ENCODE measurements around the gene MVB12B. TPM values are rescaled to one million over a fixed set of nuclear protein-coding genes. Genes with fewer than 3 reads are reported as not detected.

MVB12B gene
- total RNA-seq, 2 donors from 2014 or later: 1.1 to 13.3 TPM

- no peaks in the 10 kb centered on the region for H3K9me3 Mint-ChIP-seq
- DNase-seq (ENCODE audit: low spot score) (no peak), ATAC-seq (no peak)
- H3K36me3 Mint-ChIP-seq: no peaks in the 10 kb centered on the region
- H3K4me3 Mint-ChIP-seq: peak overlapping the region; percentile 28
- H3K4me1 Mint-ChIP-seq (ENCODE audit: low read depth in 2 of 2): peaks cover 12 to 34% of the 10 kb centered on the region in 2 donors
- H3K27ac Mint-ChIP-seq: peak overlapping the region in 1 of 2 donors; percentile 6
- peaks cover 0 to 5% of the 10 kb centered on the region in 2 donors for H3K27me3 Mint-ChIP-seq
Measured at GRCh38 chr9:126395439-126396212, 69.0 kb downstream of the MVB12B start.

DNA sequence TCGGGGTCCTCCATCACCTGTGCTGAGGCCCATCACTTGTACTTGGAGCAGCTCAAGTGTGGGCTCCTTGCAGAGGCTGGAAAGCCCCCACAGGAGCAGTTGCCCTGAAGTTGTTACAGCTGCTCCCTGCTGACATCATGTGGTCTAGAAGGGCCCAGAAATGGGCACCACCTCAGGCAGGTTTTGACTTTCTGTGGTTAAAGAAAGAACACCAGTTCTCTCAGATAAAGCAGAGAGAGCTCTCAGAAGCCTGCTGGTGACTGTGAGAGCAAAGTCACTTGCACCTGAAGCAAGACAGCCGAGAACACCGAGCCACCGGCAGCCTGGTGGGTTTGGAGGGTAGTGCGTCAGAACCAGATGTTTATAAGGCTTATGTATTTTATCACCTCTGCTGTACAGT is 70.4 kb downstream of the MVB12B start:
- DNase-seq (ENCODE audit: low spot score) (no peak), ATAC-seq (peak; percentile 72 to 87)
- H3K27ac Mint-ChIP-seq: peak overlapping the region in 1 of 2 donors; percentile 6
- peak overlapping the region; percentile 65 for H3K4me3 Mint-ChIP-seq
- H3K4me1 Mint-ChIP-seq (ENCODE audit: low read depth in 2 of 2): peaks cover 6 to 34% of the 10 kb centered on the region in 2 donors
- peaks cover 0 to 5% of the 10 kb centered on the region in 2 donors for H3K27me3 Mint-ChIP-seq
- H3K9me3 Mint-ChIP-seq: no peaks in the 10 kb centered on the region
- H3K36me3 Mint-ChIP-seq: no peaks in the 10 kb centered on the region

DNA sequence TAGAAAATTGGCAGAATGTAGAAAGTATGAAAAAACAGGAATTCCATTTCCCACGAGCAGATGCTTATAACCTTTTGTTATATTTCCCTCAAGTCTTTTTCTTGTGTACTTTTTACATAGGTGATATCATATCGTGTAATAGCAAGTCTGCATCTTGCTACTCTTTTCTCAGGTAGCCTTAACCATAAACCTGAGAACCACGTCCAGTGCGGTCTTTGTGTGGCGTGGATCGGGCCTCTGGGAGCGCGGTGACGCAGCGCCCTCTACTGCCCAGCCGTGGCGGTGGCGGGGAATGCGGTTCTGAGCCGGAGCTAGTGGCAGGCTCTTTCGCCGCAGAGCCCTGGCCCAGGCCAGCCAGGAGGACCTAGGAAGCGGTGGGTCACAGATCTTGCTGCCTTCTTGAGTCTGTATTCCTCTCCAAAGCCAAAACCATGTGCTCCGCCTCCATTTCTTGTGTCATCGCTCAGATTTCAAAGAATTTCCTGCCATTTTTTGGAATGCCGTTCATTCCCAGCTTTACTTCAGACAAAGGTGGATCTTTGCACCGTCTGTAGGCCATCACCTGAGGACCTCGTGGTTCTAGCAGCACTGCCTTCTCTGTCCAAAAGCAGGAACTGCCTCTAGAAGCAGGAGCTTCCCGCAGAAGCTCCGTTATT is 71.9 kb downstream of the MVB12B start:
- DNase-seq (ENCODE audit: low spot score) (peak; percentile 75), ATAC-seq (peak; percentile 67 to 78)
- Mint-ChIP-seq H3K4me1 (ENCODE audit: low read depth in 2 of 2) (peaks cover 11 to 37% of the 10 kb centered on the region in 2 donors), H3K9me3 (no peaks in the 10 kb centered on the region), H3K36me3 (no peaks in the 10 kb centered on the region), H3K4me3 (no peak overlapping the region), H3K27ac (peak overlapping the region in 1 of 2 donors; percentile 26), H3K27me3 (peaks cover 0 to 7% of the 10 kb centered on the region in 2 donors)

DNA sequence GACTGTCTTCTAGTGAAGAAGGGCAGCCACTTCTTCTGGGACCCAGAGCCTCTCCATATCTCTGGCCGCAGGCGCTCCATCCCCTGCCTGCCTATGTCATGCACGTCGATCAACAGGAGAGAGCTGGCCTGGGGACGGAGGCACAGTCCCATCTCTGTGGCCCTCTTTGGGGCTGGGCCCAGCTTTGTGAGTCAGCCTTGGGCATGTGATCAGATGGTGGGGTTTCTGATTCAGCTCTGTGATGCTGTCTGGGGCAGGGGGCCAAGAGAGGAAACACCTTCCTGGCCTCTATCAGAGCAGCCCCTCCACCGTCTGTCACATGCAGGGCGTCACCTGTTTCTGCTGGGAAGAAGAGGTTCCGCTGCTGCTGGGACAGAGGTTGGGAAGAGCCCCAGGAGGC is 72.6 kb downstream of the MVB12B start:
- H3K4me1 Mint-ChIP-seq (ENCODE audit: low read depth in 2 of 2): peaks cover 11 to 38% of the 10 kb centered on the region in 2 donors
- DNase-seq (ENCODE audit: low spot score) (no peak), ATAC-seq (no peak)
- no peaks in the 10 kb centered on the region for H3K36me3 Mint-ChIP-seq
- no peak overlapping the region for H3K27ac Mint-ChIP-seq
- peaks cover 0 to 7% of the 10 kb centered on the region in 2 donors for H3K27me3 Mint-ChIP-seq
- H3K9me3 Mint-ChIP-seq: no peaks in the 10 kb centered on the region
- no peak overlapping the region for H3K4me3 Mint-ChIP-seq

- Mint-ChIP-seq H3K4me1 (ENCODE audit: low read depth in 2 of 2) (peaks cover 11 to 37% of the 10 kb centered on the region in 2 donors), H3K36me3 (no peaks in the 10 kb centered on the region), H3K27me3 (peaks cover 0 to 7% of the 10 kb centered on the region in 2 donors), H3K9me3 (no peaks in the 10 kb centered on the region), H3K27ac (no peak overlapping the region), H3K4me3 (no peak overlapping the region)
- ATAC-seq (no peak), DNase-seq (ENCODE audit: low spot score) (no peak)
Measured at GRCh38 chr9:126399789-126400188, 73.2 kb downstream of the MVB12B start.

DNA sequence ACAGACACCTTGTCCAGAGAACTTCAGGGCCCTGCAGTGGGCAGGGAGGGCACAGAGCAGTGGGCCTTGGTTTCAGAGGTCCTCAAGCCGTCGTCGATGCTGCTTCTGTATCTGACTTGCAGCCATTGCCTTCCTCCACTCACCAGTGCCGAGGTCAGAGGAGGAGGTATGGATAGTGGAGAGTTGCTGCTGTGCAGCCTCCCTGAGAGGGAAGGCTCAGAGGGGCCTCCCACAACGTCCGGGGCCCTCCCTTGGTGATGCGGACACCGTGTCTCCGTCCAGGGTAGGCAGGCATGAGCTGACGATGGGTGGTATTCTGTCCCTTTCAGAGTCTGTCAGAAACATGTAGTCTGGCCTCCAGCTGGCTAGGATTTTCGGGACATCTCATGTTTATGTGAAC is 73.9 kb downstream of the MVB12B start:
- ATAC-seq (no peak), DNase-seq (ENCODE audit: low spot score) (no peak)
- Mint-ChIP-seq H3K27ac (no peak overlapping the region), H3K27me3 (peaks cover 0 to 7% of the 10 kb centered on the region in 2 donors), H3K9me3 (no peaks in the 10 kb centered on the region), H3K36me3 (no peaks in the 10 kb centered on the region), H3K4me3 (no peak overlapping the region), H3K4me1 (ENCODE audit: low read depth in 2 of 2) (peaks cover 11 to 30% of the 10 kb centered on the region in 2 donors)

GRCh38 chr9:126401107-126401506 is 74.5 kb downstream of the MVB12B start:
- ATAC-seq (peak in 1 of 2 donors; percentile 28), DNase-seq (ENCODE audit: low spot score) (no peak)
- peaks cover 11 to 24% of the 10 kb centered on the region in 2 donors for H3K4me1 Mint-ChIP-seq (ENCODE audit: low read depth in 2 of 2)
- no peaks in the 10 kb centered on the region for H3K36me3 Mint-ChIP-seq
- H3K27ac Mint-ChIP-seq: peak overlapping the region in 1 of 2 donors; percentile 4
- H3K9me3 Mint-ChIP-seq: no peaks in the 10 kb centered on the region
- H3K4me3 Mint-ChIP-seq: no peak overlapping the region
- H3K27me3 Mint-ChIP-seq: peaks cover 0 to 7% of the 10 kb centered on the region in 2 donors

DNA sequence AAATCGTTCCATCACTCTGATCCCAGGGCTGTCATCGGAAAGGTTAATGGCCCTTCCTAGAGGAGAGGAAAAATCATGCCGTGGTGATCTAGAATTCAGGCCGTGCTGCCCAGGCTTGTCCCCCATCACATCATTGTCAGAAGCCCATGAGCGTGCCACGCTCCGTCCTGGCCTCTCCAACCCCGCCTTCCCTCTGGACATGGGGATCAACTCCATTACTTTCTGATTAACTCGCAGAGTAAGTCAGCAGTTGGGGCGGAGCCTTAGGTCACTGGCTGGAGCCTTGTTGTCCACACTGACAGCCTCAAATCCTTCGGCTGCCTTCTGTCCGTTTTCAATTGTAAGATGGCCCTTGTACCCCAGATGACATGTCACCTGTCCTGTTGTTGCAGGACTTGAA is 75.0 kb downstream of the MVB12B start:
- peak overlapping the region in 1 of 2 donors; percentile 4 for H3K27ac Mint-ChIP-seq
- ATAC-seq: no peak
- no peak overlapping the region for H3K4me3 Mint-ChIP-seq
- H3K36me3 Mint-ChIP-seq: no peaks in the 10 kb centered on the region
- H3K4me1 Mint-ChIP-seq (ENCODE audit: low read depth in 2 of 2): peaks cover 11 to 19% of the 10 kb centered on the region in 2 donors
- no peak for DNase-seq (ENCODE audit: low spot score)
- no peaks in the 10 kb centered on the region for H3K9me3 Mint-ChIP-seq
- peaks cover 0 to 7% of the 10 kb centered on the region in 2 donors for H3K27me3 Mint-ChIP-seq

DNA sequence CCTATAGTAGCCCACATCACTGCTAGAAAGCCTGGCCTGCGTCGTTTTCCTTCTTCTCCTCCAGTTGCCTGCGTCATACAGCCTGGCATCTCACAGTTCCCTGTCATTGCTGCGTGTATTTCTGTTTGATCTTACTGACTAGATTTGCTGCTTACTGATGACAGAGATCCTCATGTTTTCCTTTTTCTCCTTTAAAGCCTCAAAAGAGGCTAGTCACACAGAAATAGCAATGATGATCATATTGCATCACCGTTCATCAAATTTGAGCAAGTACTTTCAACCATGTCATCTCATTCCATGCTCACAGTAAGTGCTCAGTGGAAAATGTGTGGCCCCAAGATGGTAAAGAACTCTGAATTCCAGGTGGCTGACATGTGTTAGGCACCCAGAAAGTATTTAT is 76.8 kb downstream of the MVB12B start:
- Mint-ChIP-seq H3K27me3 (peaks cover 0 to 7% of the 10 kb centered on the region in 2 donors), H3K4me1 (ENCODE audit: low read depth in 2 of 2) (peaks cover 7 to 11% of the 10 kb centered on the region in 2 donors), H3K9me3 (no peaks in the 10 kb centered on the region), H3K36me3 (no peaks in the 10 kb centered on the region), H3K27ac (no peak overlapping the region), H3K4me3 (no peak overlapping the region)
- DNase-seq (ENCODE audit: low spot score) (no peak), ATAC-seq (no peak)

- Mint-ChIP-seq H3K4me1 (ENCODE audit: low read depth in 2 of 2) (peaks cover 5 to 11% of the 10 kb centered on the region in 2 donors), H3K9me3 (no peaks in the 10 kb centered on the region), H3K36me3 (no peaks in the 10 kb centered on the region), H3K4me3 (no peak overlapping the region), H3K27me3 (peaks cover 0 to 7% of the 10 kb centered on the region in 2 donors), H3K27ac (no peak overlapping the region)
- no peak for DNase-seq (ENCODE audit: low spot score)
- peak in 1 of 2 donors; percentile 43 for ATAC-seq
Measured at GRCh38 chr9:126404459-126404858, 77.8 kb downstream of the MVB12B start.

DNA sequence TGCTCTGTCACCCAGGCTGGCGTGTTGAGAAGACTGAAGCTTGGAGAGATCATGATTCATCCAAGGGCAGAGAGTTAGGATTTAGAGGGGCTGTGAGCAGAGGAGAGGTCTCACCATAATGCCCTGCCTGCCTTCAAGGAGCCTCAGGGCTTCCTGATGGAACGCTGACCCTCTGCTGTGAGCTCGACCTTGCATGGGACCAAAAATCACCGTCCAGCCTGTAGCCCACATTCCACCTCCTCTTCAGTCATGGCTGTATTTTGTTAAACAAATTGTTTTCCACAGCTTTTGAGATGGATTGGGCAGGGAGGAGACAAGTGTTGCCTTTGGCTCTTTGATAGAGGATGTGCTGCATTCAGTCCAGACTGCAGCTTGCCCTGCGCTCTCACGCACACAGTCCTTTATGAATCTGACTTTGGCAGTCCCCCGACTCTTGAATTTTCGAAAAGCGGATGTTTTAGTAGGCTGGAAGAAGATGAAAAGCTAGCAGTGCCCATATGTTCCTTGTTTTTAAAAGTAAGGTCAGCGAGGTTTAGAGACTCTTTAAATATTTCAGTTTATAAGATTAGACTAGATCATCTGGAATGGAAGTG is 79.5 kb downstream of the MVB12B start:
- DNase-seq (ENCODE audit: low spot score) (no peak), ATAC-seq (no peak)
- Mint-ChIP-seq H3K4me3 (no peak overlapping the region), H3K36me3 (no peaks in the 10 kb centered on the region), H3K9me3 (no peaks in the 10 kb centered on the region), H3K27ac (peak overlapping the region in 1 of 2 donors; percentile 16), H3K4me1 (ENCODE audit: low read depth in 2 of 2) (peaks cover 8 to 15% of the 10 kb centered on the region in 2 donors), H3K27me3 (peaks cover 0 to 3% of the 10 kb centered on the region in 2 donors)

- H3K4me1 Mint-ChIP-seq (ENCODE audit: low read depth in 2 of 2): peaks cover 17 to 23% of the 10 kb centered on the region in 2 donors
- no peak for ATAC-seq
- peaks cover 0 to 3% of the 10 kb centered on the region in 2 donors for H3K27me3 Mint-ChIP-seq
- H3K9me3 Mint-ChIP-seq: no peaks in the 10 kb centered on the region
- H3K36me3 Mint-ChIP-seq: no peaks in the 10 kb centered on the region
- H3K4me3 Mint-ChIP-seq: no peak overlapping the region
- DNase-seq (ENCODE audit: low spot score): no peak
- H3K27ac Mint-ChIP-seq: no peak overlapping the region
Measured at GRCh38 chr9:126407114-126407870, 80.7 kb downstream of the MVB12B start.

DNA sequence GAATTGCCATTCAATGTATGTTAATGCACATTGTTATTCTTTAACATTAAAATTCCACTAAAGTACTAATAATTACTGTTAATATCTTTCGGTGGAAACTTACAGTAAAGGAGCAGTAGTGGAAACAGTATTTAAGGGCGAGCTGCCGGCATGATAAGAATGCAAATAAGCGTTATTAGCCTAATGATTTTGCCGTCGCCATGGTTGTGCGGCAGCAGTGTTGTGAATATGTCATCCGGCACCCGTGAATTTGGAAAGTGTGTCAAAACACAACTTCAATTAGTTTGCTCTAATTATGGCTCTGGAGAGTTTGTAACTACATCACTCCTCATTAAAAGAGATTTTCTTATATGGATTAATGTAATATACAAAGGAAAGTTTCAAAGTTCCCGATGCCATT is 81.4 kb downstream of the MVB12B start:
- Mint-ChIP-seq H3K9me3 (no peaks in the 10 kb centered on the region), H3K4me3 (no peak overlapping the region), H3K4me1 (ENCODE audit: low read depth in 2 of 2) (peaks cover 21 to 30% of the 10 kb centered on the region in 2 donors), H3K36me3 (no peaks in the 10 kb centered on the region), H3K27ac (no peak overlapping the region), H3K27me3 (peaks cover 0 to 3% of the 10 kb centered on the region in 2 donors)
- DNase-seq (ENCODE audit: low spot score): no peak
- ATAC-seq: no peak

Measured in natural killer cell treated with Interleukin-12 subunit alpha and Interleukin-12 subunit beta and Interleukin-15 and Interleukin-18, amount 100 ng/mL, for 72 hours (primary cell).